Stimulated activated CD4-positive, alpha-beta T cell treated with anti-CD3 and anti-CD28 coated beads, Interleukin-1b, Interleukin-23, amount 100 ng/mL, for 24 hours (primary cell): Measurements from ENCODE around the gene HSPB2.
"Not testable (repeated sequence)": the region's sequence is repeated elsewhere in the genome, so short reads cannot be mapped to it uniquely, and the experiment has no call there.

ENCODE experiments used
- DNase-seq, 4 experiments: peaks; one replicate each; pipeline ENCODE4 v3.0.0-alpha.2; 2020; ENCODE audit warnings: low read depth in 4 of 4, low spot score in 1 of 4

The HSPB2 gene, protein sequence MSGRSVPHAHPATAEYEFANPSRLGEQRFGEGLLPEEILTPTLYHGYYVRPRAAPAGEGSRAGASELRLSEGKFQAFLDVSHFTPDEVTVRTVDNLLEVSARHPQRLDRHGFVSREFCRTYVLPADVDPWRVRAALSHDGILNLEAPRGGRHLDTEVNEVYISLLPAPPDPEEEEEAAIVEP

DNA sequence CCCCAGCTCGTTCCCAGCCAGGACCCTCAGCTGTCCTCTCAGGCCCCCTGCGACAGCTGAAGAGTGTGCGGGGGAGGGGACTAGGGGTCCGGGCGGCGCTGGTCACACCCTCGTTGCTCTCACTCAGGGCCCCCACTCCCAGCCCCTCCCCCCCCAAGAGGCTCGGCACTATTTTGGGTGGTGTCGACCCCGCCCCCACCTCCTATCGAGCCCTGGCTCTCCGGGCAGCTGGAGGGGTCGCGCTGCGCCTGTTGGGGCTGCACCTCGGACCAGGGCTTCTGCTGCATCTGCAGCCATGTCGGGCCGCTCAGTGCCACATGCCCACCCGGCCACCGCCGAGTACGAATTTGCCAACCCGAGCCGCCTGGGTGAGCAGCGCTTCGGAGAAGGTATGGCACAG, at the start of gene HSPB2:
TSS of gene HSPB2 (plus strand) at position 200 of the 400 bp plus-strand sequence. CDS start at position 296, 96 bp downstream.
- no peak for DNase-seq

DNA sequence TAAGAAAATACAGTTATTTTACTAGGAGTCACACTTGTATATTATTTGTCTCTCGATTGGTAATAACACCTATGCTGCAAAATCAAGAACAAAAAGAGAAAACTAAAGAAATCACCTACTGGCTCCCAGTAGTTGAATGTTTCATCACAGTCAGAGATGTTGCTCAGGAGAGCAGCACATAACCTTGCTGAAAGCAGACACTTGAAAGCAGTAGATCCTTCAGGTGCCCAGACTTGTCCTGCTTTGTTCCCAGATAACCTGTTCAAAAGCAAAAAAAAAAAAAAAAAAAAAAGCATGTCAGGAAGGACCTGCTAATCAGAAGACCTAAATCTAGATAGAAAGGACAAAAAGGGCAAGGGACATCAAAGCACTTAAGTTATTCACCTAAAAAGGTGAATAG, 42.4 kb upstream of the HSPB2 start:
- no peak for DNase-seq

DNA sequence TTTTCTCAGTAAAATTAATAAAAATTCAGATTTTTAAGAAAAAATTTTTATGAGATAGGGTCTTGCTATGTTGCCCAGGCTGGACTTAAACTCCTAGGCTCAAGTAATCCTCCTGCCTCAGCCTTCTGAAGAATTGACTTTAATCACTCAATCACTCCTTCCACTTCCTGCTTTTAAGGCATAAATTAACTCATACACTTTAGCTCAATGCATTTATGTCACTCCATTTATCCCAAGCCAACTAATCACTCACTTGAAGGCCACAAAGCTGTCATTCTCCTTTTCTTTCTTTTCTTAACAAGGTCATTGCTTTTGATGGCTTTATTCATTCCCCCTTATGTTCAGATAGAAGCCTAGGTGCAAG, 42.0 kb upstream of the HSPB2 start:
- no peak for DNase-seq

DNA sequence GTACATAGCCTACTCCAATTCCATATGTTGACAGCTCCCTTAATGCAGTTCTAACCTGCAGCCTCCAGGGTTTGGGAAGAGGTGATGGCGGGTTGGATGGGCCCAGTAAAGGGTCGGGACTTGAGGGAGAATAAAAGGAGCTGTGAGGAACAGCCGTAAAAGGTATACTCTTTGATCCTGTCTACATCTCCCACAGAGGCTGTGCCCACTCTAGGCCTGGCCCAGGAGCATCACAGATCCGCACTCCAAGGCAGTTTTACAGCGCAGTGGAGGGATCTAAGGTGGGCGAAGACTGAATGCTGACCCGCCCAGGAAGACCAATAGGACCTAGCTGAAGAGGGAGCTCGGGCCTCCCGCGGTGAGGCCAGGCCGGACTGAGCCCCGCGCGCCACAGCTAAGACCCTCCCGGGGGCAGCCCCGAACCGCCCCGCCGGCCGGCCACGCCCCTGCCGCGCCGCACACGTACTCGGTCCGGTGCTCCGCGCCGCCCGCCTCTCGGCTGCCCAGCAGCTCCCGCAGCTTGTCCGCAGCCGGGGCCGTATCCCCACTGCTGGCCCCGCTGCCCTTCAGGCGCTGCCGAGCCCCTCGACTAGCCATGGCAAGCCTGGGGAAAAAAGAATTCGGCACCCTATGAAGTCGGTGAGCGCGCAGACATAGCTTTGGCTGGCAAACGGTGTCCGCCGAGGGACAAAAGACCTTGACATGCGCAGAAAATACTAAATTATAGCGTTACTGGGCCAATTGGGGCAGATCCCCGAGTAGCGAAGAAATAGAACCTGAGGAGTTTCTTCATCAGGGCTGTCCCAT, 41.4 kb upstream of the HSPB2 start, which contains the start of gene ALG9:
TSS of gene ALG9 (minus strand) at position 696 of the 807 bp plus-strand sequence. CDS start at position 597, 99 bp downstream.
- peak; percentile 77 to 91 (median 84) for DNase-seq

DNA sequence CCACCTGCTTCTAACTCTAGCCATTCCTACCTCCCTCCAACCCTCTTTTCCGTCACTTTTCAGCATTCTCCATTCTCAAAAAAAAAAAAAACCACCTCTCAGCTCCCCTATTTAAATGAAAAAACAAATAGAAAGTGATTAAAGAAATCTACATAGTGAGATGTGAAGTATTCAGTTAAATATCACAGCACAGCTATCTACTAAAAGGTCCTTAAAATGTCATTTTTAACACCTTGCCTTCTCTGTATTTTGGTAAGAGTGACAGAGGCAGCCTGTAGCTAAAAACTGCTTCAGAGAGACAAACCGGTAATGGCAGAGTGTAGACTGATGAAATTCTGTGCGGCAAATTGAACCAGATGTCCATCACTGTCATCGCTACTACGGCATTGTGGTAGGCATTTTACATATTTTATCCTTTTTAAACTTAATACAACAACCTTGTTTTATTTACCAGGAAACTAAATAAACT, 40.8 kb upstream of the HSPB2 start:
- no peak for DNase-seq

DNA sequence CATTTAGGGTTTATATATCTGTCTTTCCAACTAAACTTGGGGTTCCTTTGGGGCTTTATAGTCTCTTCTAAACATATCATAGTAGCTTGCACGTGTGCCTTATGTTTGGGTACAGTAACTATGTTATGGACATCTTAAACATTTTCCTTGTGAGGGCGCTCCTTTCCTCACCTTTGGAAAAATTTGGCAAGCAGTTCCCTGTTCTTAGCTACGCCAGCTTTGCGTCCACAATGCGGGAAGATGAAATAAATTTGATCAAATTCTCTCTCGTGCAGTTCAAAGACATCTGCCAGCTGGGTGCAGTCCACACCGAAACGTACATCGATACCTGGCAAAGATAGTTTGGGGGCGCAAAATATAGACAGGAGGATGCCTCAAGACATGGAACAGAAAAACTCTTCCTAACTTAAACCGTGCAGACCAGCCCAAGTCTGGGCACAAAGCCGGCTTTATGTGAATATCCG, 34.1 kb upstream of the HSPB2 start:
- DNase-seq, result no peak

DNA sequence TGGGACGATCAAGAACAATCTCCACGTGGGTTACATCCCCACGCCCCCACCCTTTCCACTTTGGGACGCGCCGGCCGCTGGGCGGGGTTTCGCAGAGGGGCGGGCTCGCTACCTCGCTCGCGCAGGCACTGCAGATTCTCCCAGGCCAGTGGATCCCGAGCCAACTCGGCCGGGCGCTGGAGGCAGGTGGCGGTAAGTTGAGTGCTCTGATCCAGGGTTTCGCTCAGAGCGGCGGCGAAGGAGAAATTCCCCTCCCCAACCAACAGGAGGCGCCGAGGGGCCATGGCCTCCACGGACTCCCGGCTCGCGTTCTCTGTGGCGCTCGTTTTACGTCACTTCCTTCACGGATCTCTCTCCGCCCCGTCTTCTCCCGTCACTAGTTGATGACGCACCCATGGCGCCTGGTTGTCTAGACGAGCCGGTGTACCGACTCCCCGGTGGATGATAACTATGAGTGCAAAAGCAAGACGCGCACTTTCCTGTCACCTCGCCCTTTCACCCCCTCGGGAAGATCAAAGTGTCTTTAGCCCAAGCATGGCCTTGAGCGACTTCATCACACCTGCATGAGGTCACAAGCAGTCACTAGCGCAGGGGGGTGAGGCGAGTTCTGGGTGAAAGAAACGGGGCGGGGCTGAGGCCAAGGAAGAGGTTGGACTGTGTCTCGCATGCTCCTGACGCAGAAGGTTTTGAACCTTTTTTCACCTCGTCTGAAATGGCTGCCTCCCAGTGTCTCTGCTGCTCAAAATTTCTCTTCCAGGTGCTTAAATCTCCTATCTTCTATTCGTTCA, 33.5 kb upstream of the HSPB2 start, which contains the start of the genes CFAP68 and FDXACB1:
TSS of gene CFAP68 (plus strand) at position 693 of the 788 bp plus-strand sequence. CDS start at position 713, 20 bp downstream.
TSS of gene FDXACB1 (minus strand) at position 317 of the 788 bp plus-strand sequence. CDS start at position 284, 33 bp downstream.
- peak; percentile 79 to 96 (median 90) for DNase-seq

DNA sequence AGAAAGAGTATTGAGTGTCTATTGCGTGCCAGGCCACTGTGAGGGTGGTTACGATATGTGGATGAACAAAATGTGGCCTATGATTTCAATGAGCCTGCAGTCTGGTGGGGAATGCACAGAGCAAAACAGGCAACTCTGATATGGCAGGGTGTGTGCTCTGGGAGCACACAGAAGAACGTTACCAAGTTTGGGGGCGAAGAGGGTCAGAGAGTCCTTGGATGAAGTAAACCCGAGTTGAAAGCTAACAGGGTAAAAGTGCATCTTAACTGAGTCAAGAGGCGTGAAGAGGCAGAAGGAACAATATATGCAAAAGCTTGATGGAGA, 32.9 kb upstream of the HSPB2 start:
- DNase-seq, result no peak

DNA sequence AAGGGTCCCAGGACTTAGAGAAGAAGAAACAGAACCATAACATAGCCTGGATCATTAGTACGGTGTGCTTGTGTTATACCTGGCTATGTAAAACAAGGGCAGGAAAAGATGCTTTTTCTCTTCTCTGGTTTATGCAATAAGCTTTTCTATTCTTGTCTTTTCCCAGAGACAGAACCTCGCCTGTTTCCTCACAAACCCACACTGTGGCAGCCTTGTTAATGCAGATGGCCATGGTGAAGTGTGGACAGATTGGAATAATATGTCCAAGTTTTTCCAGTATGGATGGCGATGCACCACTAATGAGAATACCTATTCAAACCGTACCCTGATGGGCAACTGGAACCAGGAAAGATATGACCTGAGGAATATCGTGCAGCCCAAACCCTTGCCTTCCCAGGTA, 30.3 kb upstream of the HSPB2 start:
- no peak for DNase-seq

DNA sequence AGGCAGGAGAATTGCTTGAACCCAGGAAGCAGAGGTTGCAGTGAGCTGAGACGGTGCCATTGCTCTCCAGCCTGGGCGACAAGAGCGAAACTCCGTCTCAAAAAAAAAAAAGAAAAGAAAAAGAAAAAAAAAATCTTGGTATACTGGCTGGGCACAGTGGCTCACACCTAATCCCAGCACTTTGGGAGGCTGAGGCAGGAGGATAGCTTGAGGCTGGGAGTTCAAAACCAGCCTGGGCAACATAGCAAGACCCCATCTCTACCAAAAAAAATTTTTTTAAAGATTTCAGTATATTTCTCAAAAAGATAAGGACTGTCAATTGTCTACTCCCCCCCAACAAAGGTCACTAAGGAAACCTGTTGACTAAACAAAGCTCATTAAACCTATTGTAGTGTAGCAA, 27.5 kb upstream of the HSPB2 start:
- DNase-seq, result not testable (repeated sequence)

DNA sequence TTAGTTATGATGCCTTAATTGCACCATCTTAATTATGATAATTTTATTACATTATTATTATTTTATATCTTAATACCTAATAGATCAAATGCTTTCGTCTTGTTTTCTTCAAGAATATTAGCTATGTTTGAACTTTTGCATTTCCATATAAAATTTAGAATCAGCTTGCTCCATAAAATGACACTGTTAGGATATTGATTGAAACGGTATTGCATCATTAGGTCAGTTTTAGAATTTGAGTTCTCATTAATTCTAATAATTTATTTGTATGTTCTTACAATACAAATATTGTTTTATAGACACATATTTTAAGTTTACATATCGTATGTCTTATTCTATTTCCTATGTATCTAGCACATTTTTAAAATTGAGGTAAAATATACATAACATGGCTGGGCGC, 26.5 kb upstream of the HSPB2 start:
- no peak for DNase-seq

DNA sequence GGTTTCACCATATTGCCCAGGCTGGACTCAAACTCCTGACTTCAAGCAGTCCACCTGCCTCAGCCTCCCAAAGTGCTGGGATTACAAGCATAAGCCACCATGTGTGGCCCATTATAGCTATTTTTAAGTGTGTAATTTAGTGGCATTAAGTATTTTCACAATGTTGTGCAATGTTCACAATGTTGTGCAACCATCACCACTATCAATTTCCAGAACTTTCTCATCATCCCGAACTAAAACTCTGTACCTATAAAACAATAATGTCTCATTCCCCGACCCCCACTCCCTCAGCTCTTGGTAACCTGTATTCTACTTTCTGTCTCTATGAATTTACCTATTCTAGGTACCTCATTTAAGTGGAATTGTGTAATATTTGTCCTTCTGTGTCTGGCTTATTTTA, 25.7 kb upstream of the HSPB2 start:
- DNase-seq, result no peak

DNA sequence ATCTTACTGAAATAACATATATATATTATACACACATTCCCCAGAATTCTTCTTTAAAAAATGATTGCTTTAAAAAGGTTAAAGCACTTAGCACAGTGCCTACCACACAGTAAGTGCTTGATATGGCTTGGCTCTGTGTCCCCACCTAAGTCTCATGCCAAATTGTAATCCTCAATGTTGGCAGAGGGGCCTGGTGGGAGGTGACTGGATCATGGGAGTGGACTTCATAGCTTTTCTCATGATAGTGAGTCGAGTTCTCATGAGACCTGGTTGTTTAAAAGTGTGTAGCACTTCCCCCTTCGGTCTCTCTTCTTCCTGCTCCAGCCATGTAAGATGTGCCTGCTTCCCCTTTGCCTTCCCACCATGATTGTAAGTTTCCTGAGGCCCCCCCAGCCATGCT, 7.1 kb upstream of the HSPB2 start:
- no peak for DNase-seq

DNA sequence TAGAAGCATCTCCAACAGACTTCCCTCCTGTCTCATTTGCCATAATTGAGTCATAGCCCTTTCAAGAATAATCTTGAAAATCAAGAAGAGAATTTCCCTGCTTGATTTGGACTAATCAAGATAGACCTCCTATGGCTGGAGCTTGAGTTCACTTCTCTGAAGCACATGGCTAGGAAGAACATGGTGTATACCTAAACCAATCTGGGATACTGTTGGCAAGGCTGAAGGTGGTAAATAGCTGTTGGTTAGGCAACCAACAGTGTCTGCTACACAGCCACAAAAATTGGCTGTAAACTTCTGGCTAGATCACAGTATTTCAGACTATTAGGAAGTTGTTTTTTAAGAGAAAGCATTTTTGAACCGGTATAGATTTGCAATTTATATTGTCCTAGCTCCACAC, 5.9 kb upstream of the HSPB2 start:
- DNase-seq, result no peak

DNA sequence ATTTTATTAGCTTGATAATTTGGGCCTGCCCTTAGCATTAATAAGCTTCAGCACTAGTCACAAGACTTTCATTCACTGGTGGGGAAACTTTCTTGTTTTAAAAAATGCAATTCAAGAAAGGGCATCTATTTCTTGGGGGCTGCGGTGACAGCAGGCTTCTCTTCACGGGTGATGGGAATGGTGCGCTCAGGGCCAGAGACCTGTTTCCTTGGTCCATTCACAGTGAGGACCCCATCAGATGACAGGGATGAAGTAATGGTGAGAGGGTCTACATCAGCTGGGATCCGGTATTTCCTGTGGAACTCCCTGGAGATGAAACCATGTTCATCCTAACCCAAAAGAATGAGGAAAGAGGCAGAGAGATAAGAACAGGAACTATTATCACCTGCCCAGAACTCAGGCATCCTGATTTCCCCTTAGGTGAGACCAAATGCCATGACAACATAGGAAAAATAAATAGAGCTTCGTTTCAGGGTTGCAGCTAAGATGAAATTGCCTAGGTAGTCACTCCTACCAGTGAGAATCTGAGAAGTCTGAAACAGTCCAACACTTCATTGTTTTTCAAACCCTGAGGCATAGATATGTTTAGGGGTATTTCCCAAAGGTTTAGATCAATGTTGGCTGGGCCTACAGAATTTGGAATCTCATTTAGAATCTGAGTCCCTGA, 3.8 kb upstream of the HSPB2 start:
- DNase-seq, result no peak

DNA sequence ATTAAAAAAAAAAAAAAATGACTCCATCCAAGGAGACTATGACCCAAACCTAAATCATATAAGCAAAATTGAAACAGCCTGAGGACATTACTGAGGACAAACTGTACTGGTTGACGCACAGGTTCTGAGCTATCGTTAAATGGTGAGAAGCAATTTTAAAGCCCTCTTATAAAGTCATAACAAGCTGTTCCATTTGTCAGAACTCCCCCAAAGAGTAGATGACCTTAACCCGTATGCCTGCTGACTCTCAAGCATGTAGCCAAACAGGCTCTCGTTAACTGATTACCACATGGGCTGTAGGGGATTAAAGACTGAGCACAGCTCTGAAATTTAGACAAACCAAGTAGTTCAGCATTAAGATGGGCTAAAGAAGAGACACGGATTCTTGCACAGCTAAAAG, 3.2 kb upstream of the HSPB2 start:
- DNase-seq, result no peak

DNA sequence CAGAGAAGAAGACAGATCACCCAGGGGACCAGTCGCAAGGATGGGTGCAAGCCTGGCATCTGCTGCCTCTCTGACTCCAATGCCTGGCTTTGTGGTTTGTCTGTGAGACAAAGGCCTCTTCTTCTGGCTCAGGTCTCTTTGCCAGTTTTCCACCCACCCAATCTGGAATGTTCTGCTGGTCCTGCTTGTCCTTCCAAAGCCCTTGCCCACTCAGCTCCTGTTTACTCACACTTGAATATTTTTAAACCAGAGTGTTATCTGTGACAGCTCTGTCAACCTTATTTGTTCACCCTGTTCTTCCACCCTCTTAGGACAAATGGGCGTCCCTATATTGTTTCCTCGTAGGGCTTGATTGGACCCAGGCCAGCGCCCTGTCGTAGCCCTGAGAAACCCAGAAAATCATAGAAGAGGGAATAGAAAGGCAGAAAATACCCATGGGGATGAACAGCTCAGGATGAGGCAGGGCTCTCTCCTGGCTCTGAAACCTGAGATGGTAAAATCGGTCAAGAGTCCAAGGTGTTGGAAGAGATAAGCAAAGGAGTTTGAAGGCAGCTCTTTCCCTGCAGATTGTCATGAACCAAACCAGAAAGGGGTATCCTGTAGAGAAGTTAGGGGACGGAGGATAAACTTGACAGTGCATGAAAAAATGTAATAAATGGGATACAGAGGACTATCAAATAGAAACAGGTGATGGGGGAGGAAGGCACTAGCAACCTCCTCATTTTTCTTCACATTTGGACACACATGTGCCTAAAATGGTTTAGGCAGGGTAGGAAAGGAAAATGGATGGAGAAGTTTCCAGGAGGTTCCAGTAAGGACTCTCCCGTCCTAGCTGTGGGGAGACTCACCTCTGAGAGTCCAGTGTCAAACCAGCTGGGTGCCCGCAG, 1.6 kb upstream of the HSPB2 start:
- DNase-seq, result no peak

DNA sequence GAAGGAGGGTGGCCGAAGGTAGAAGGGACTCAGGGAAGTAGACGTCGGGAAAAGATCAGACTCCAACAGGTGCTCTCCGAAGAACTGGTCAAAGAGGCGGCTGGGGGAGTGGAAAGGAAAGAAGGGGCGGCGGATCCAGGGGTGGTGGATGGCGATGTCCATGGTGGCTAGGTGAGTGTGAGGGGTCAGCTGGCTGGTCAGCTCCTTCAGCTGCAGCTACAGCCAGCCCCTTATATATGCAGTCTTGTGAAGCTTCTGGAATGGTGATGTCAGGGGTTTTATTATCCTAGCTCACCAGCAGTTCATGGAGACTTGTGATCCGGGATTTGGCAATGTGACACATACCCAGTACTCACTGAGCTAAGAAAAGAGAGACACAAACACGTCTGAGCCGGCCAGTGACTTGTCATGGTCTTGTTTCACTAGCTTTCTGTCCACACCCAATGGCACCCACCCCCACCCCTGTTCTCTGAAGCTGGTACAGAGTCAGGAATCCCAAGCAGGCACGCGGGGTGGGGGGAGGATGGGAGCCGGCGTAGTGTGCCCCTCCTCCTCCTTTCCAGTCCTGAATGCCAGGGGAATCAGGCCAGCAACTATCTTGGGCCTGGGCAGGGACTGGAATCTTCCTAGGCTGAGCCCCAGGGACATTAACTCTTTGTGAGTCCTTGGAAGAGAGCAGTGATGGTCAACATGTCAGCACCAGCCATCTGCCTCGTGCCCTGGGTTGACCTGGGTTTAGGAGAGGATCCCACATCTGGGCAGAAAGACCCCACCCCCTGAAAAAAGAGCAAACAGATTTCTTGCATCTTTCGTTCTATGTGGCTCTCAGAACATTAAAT, 752 bp upstream of the HSPB2 start, which contains the start of gene CRYAB:
TSS of gene CRYAB (minus strand) at position 208 of the 839 bp plus-strand sequence. CDS start at position 162, 46 bp downstream.
- no peak for DNase-seq
